ENCODE results near the gene ZBTB45. TPM values are rescaled to one million over a fixed set of nuclear protein-coding genes. Genes with fewer than 3 reads are reported as not detected.

The ZBTB45 gene
- total and polyA plus RNA-seq, 9 of the 15 experiments (the other 6 are each of a cell fraction or from before 2014, with no cell fraction given), result 0.08 to 16.1 (median 1.8) TPM

DNA sequence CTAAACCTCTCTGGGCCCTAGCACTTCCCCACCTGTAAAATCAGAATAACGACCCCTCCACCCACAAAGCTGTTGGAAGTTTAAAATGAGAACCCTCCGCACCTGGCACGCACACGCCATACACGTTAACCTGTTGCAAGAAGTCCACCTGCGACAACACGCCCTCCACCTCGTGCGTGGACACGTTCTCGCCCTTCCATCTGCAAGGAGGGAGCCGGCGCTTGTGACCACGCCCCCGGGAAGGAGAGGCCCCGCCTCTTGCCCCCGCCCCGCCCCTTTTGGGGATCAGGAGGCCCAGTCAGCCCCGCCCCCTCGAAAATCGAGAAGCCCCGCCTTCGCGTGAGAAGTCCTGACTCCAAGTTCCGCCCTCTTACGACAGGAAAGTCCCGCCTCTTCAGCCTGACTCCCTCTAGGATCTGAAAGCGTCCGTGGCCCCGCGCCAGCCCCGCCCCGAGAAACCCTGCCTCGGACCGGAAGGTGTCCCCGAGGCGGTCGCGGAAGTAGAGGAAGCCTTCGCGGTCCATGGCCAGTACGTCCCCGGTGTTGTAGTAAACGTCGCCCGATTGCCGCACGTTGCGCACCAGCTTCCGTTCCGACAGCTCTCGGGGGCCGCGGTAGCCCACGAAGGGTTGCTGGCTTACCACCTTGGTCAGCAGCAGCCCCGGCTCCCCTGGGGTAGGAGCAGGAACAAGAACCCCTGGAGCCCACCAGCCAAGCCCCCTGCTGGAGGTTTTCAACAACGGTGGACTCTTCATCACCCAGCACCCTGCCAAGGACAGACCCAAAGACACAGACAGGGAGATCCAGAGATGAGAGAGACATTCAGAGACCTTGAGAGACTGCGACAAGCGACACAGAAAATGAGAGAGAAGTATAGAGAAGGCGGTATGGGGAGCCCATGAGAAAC is 20.3 kb downstream of the ZBTB45 start (continued):
- TF ChIP-seq ZNF551 (CRISPR knock-in tag; IDR thresholded peaks at IDR 0.05) (no peak), ZNF384 (IDR thresholded peaks at IDR 0.05; ENCODE audit: low read depth, low read length) (0 out of 2 replicates have a peak, but pooled peaks have one; percentile 58), MYBL2 (IDR thresholded peaks at IDR 0.05; ENCODE audit: low read depth) (no peak), MYBL2 (CRISPR knock-in tag; IDR thresholded peaks at IDR 0.05; ENCODE audit: borderline replicate concordance) (no peak), PHF8 (IDR thresholded peaks at IDR 0.05; ENCODE audit: borderline replicate concordance, low read length) (peak; percentile 84; the same call in 1 of the 2 replicates), LCOR (CRISPR knock-in tag; IDR thresholded peaks at IDR 0.05) (peak; percentile 82), ZNF408 (CRISPR knock-in tag; IDR thresholded peaks at IDR 0.05; ENCODE audit: low read depth) (no peak), CHD1 (IDR thresholded peaks at IDR 0.05; ENCODE audit: low read length) (no peak), ZNF263 (CRISPR knock-in tag; IDR thresholded peaks at IDR 0.05; ENCODE audit: borderline replicate concordance) (no peak), RCOR1 (IDR thresholded peaks at IDR 0.05; ENCODE audit: borderline replicate concordance in 1 of 2, low read depth in 2 of 2, low read length in 2 of 2) (no peak; a peak in 1 of 4 replicates), SAFB (IDR thresholded peaks at IDR 0.05; ENCODE audit: borderline replicate concordance, low read depth, low read length) (peak; percentile 48; the same call in 1 of the 2 replicates)
- TF ChIP-seq, protein P1, sequence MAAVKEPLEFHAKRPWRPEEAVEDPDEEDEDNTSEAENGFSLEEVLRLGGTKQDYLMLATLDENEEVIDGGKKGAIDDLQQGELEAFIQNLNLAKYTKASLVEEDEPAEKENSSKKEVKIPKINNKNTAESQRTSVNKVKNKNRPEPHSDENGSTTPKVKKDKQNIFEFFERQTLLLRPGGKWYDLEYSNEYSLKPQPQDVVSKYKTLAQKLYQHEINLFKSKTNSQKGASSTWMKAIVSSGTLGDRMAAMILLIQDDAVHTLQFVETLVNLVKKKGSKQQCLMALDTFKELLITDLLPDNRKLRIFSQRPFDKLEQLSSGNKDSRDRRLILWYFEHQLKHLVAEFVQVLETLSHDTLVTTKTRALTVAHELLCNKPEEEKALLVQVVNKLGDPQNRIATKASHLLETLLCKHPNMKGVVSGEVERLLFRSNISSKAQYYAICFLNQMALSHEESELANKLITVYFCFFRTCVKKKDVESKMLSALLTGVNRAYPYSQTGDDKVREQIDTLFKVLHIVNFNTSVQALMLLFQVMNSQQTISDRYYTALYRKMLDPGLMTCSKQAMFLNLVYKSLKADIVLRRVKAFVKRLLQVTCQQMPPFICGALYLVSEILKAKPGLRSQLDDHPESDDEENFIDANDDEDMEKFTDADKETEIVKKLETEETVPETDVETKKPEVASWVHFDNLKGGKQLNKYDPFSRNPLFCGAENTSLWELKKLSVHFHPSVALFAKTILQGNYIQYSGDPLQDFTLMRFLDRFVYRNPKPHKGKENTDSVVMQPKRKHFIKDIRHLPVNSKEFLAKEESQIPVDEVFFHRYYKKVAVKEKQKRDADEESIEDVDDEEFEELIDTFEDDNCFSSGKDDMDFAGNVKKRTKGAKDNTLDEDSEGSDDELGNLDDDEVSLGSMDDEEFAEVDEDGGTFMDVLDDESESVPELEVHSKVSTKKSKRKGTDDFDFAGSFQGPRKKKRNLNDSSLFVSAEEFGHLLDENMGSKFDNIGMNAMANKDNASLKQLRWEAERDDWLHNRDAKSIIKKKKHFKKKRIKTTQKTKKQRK (IDR thresholded peaks at IDR 0.05; ENCODE audit: borderline replicate concordance, low read depth, low read length), result no peak
- TF ChIP-seq, protein P2, sequence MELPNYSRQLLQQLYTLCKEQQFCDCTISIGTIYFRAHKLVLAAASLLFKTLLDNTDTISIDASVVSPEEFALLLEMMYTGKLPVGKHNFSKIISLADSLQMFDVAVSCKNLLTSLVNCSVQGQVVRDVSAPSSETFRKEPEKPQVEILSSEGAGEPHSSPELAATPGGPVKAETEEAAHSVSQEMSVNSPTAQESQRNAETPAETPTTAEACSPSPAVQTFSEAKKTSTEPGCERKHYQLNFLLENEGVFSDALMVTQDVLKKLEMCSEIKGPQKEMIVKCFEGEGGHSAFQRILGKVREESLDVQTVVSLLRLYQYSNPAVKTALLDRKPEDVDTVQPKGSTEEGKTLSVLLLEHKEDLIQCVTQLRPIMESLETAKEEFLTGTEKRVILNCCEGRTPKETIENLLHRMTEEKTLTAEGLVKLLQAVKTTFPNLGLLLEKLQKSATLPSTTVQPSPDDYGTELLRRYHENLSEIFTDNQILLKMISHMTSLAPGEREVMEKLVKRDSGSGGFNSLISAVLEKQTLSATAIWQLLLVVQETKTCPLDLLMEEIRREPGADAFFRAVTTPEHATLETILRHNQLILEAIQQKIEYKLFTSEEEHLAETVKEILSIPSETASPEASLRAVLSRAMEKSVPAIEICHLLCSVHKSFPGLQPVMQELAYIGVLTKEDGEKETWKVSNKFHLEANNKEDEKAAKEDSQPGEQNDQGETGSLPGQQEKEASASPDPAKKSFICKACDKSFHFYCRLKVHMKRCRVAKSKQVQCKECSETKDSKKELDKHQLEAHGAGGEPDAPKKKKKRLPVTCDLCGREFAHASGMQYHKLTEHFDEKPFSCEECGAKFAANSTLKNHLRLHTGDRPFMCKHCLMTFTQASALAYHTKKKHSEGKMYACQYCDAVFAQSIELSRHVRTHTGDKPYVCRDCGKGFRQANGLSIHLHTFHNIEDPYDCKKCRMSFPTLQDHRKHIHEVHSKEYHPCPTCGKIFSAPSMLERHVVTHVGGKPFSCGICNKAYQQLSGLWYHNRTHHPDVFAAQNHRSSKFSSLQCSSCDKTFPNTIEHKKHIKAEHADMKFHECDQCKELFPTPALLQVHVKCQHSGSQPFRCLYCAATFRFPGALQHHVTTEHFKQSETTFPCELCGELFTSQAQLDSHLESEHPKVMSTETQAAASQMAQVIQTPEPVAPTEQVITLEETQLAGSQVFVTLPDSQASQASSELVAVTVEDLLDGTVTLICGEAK (IDR thresholded peaks at IDR 0.05), result peak; percentile 99
- TF ChIP-seq, protein P2 (CRISPR knock-in tag; IDR thresholded peaks at IDR 0.05), result no peak

All from K562 (cell line).